ENCODE data around the gene SREBF2.

The SREBF2 gene

GRCh38 chr22:41813726-41814410 is 19.0 kb upstream of the SREBF2 start:
- H3K36me3 ChIP-seq (ENCODE audit: insufficient read depth, low read length): peaks cover 34% of the 10 kb centered on the region

GRCh38 chr22:41815716-41816115 is 17.2 kb upstream of the SREBF2 start:
- Histone ChIP-seq H3K27me3 (ENCODE audit: insufficient read depth, low read length) (no peaks in the 10 kb centered on the region), H2AFZ (ENCODE audit: low read depth, low read length) (no peak overlapping the region), H3K4me1 (ENCODE audit: insufficient read depth, low read length) (no peaks in the 10 kb centered on the region), H3K36me3 (ENCODE audit: insufficient read depth, low read length) (peaks cover 25% of the 10 kb centered on the region), H3K4me3 (ENCODE audit: low read length) (no peak overlapping the region), H3K9me3 (ENCODE audit: low read length) (no peaks in the 10 kb centered on the region)

More at GRCh38 chr22:41813726-41814410, 19.0 kb upstream of the SREBF2 start:
- Histone ChIP-seq H3K4me1 (ENCODE audit: insufficient read depth, low read length) (no peaks in the 10 kb centered on the region), H3K9me3 (ENCODE audit: low read length) (no peaks in the 10 kb centered on the region), H3K4me3 (ENCODE audit: low read length) (no peak overlapping the region), H2AFZ (ENCODE audit: low read depth, low read length) (no peak overlapping the region), H3K27me3 (ENCODE audit: insufficient read depth, low read length) (no peaks in the 10 kb centered on the region)

- no peaks in the 10 kb centered on the region for H3K9me3 ChIP-seq (ENCODE audit: low read length)
- H3K4me1 ChIP-seq (ENCODE audit: insufficient read depth, low read length): no peaks in the 10 kb centered on the region
- H2AFZ ChIP-seq (ENCODE audit: low read depth, low read length): no peak overlapping the region
- peaks cover 25% of the 10 kb centered on the region for H3K36me3 ChIP-seq (ENCODE audit: insufficient read depth, low read length)
- no peaks in the 10 kb centered on the region for H3K27me3 ChIP-seq (ENCODE audit: insufficient read depth, low read length)
- no peak overlapping the region for H3K4me3 ChIP-seq (ENCODE audit: low read length)
Measured at GRCh38 chr22:41816241-41816640, 16.7 kb upstream of the SREBF2 start.

GRCh38 chr22:41816871-41817270 is 16.0 kb upstream of the SREBF2 start:
- no peak overlapping the region for H3K4me3 ChIP-seq (ENCODE audit: low read length)

GRCh38 chr22:41818011-41818410 is 14.9 kb upstream of the SREBF2 start:
- H3K4me1 ChIP-seq (ENCODE audit: insufficient read depth, low read length): no peaks in the 10 kb centered on the region
- peaks cover 20% of the 10 kb centered on the region for H3K36me3 ChIP-seq (ENCODE audit: insufficient read depth, low read length)
- no peaks in the 10 kb centered on the region for H3K27me3 ChIP-seq (ENCODE audit: insufficient read depth, low read length)
- H3K4me3 ChIP-seq (ENCODE audit: low read length): no peak overlapping the region
- H2AFZ ChIP-seq (ENCODE audit: low read depth, low read length): no peak overlapping the region
- no peaks in the 10 kb centered on the region for H3K9me3 ChIP-seq (ENCODE audit: low read length)

More at GRCh38 chr22:41816871-41817270, 16.0 kb upstream of the SREBF2 start:
- Histone ChIP-seq H3K36me3 (ENCODE audit: insufficient read depth, low read length) (peaks cover 19% of the 10 kb centered on the region), H3K27me3 (ENCODE audit: insufficient read depth, low read length) (no peaks in the 10 kb centered on the region), H2AFZ (ENCODE audit: low read depth, low read length) (no peak overlapping the region), H3K9me3 (ENCODE audit: low read length) (no peaks in the 10 kb centered on the region), H3K4me1 (ENCODE audit: insufficient read depth, low read length) (no peaks in the 10 kb centered on the region)

GRCh38 chr22:41818596-41818995 is 14.3 kb upstream of the SREBF2 start:
- Histone ChIP-seq H3K36me3 (ENCODE audit: insufficient read depth, low read length) (peaks cover 18% of the 10 kb centered on the region), H3K4me3 (ENCODE audit: low read length) (no peak overlapping the region), H3K27me3 (ENCODE audit: insufficient read depth, low read length) (no peaks in the 10 kb centered on the region), H3K4me1 (ENCODE audit: insufficient read depth, low read length) (peaks cover 4% of the 10 kb centered on the region), H2AFZ (ENCODE audit: low read depth, low read length) (no peak overlapping the region), H3K9me3 (ENCODE audit: low read length) (no peaks in the 10 kb centered on the region)

GRCh38 chr22:41819257-41819656 is 13.6 kb upstream of the SREBF2 start:
- Histone ChIP-seq H3K36me3 (ENCODE audit: insufficient read depth, low read length) (peaks cover 13% of the 10 kb centered on the region), H3K4me3 (ENCODE audit: low read length) (no peak overlapping the region), H3K27me3 (ENCODE audit: insufficient read depth, low read length) (no peaks in the 10 kb centered on the region), H3K9me3 (ENCODE audit: low read length) (no peaks in the 10 kb centered on the region), H2AFZ (ENCODE audit: low read depth, low read length) (no peak overlapping the region), H3K4me1 (ENCODE audit: insufficient read depth, low read length) (peaks cover 11% of the 10 kb centered on the region)

GRCh38 chr22:41820447-41820846 is 12.5 kb upstream of the SREBF2 start:
- no peak overlapping the region for H3K4me3 ChIP-seq (ENCODE audit: low read length)
- H3K36me3 ChIP-seq (ENCODE audit: insufficient read depth, low read length): peaks cover 15% of the 10 kb centered on the region
- H3K27me3 ChIP-seq (ENCODE audit: insufficient read depth, low read length): no peaks in the 10 kb centered on the region
- H3K4me1 ChIP-seq (ENCODE audit: insufficient read depth, low read length): peaks cover 12% of the 10 kb centered on the region
- H2AFZ ChIP-seq (ENCODE audit: low read depth, low read length): no peak overlapping the region
- no peaks in the 10 kb centered on the region for H3K9me3 ChIP-seq (ENCODE audit: low read length)

GRCh38 chr22:41821471-41822316 is 11.2 kb upstream of the SREBF2 start:
- no peak overlapping the region for H3K4me3 ChIP-seq (ENCODE audit: low read length)

GRCh38 chr22:41822317-41823057 is 10.4 kb upstream of the SREBF2 start:
- Histone ChIP-seq H3K27me3 (ENCODE audit: insufficient read depth, low read length) (no peaks in the 10 kb centered on the region), H3K4me1 (ENCODE audit: insufficient read depth, low read length) (peaks cover 28% of the 10 kb centered on the region), H3K36me3 (ENCODE audit: insufficient read depth, low read length) (peaks cover 16% of the 10 kb centered on the region)

More at GRCh38 chr22:41821471-41822316, 11.2 kb upstream of the SREBF2 start:
- no peaks in the 10 kb centered on the region for H3K27me3 ChIP-seq (ENCODE audit: insufficient read depth, low read length)
- H3K36me3 ChIP-seq (ENCODE audit: insufficient read depth, low read length): peaks cover 15% of the 10 kb centered on the region
- no peaks in the 10 kb centered on the region for H3K9me3 ChIP-seq (ENCODE audit: low read length)
- H2AFZ ChIP-seq (ENCODE audit: low read depth, low read length): no peak overlapping the region
- H3K4me1 ChIP-seq (ENCODE audit: insufficient read depth, low read length): peaks cover 20% of the 10 kb centered on the region

GRCh38 chr22:41823797-41824196 is 9.1 kb upstream of the SREBF2 start:
- peaks cover 11% of the 10 kb centered on the region for H3K36me3 ChIP-seq (ENCODE audit: insufficient read depth, low read length)
- no peaks in the 10 kb centered on the region for H3K27me3 ChIP-seq (ENCODE audit: insufficient read depth, low read length)
- H3K4me1 ChIP-seq (ENCODE audit: insufficient read depth, low read length): peaks cover 28% of the 10 kb centered on the region
- no peak overlapping the region for H2AFZ ChIP-seq (ENCODE audit: low read depth, low read length)
- no peaks in the 10 kb centered on the region for H3K9me3 ChIP-seq (ENCODE audit: low read length)
- no peak overlapping the region for H3K4me3 ChIP-seq (ENCODE audit: low read length)

More at GRCh38 chr22:41822317-41823057, 10.4 kb upstream of the SREBF2 start:
- Histone ChIP-seq H3K4me3 (ENCODE audit: low read length) (no peak overlapping the region), H2AFZ (ENCODE audit: low read depth, low read length) (no peak overlapping the region), H3K9me3 (ENCODE audit: low read length) (no peaks in the 10 kb centered on the region)

GRCh38 chr22:41825376-41825775 is 7.5 kb upstream of the SREBF2 start:
- Histone ChIP-seq H3K27me3 (ENCODE audit: insufficient read depth, low read length) (no peaks in the 10 kb centered on the region), H3K4me1 (ENCODE audit: insufficient read depth, low read length) (peaks cover 28% of the 10 kb centered on the region), H2AFZ (ENCODE audit: low read depth, low read length) (no peak overlapping the region), H3K4me3 (ENCODE audit: low read length) (no peak overlapping the region), H3K9me3 (ENCODE audit: low read length) (no peaks in the 10 kb centered on the region), H3K36me3 (ENCODE audit: insufficient read depth, low read length) (peaks cover 10% of the 10 kb centered on the region)

- no peaks in the 10 kb centered on the region for H3K27me3 ChIP-seq (ENCODE audit: insufficient read depth, low read length)
- no peak overlapping the region for H3K4me3 ChIP-seq (ENCODE audit: low read length)
- H3K4me1 ChIP-seq (ENCODE audit: insufficient read depth, low read length): peaks cover 28% of the 10 kb centered on the region
- H3K36me3 ChIP-seq (ENCODE audit: insufficient read depth, low read length): peaks cover 10% of the 10 kb centered on the region
- H3K9me3 ChIP-seq (ENCODE audit: low read length): no peaks in the 10 kb centered on the region
- no peak overlapping the region for H2AFZ ChIP-seq (ENCODE audit: low read depth, low read length)
Measured at GRCh38 chr22:41826021-41826420, 6.9 kb upstream of the SREBF2 start.
